GM12892 (cell line): Measurements from ENCODE around the gene ASS1.

ENCODE experiments used
- POLR2A ChIP-seq: IDR thresholded peaks from 2 replicates; pipeline ENCODE4 v1.6.1; 2011; ENCODE audit warnings: low read depth, low read length, control low read depth
- POLR2AphosphoS5 ChIP-seq: IDR thresholded peaks from 2 replicates; pipeline ENCODE4 v1.6.1; 2011; ENCODE audit warnings: low read depth, low read length, control low read depth
- TAF1 ChIP-seq: IDR thresholded peaks from 2 replicates; pipeline ENCODE4 v1.6.1; 2011; ENCODE audit warnings: low read depth, mild to moderate bottlenecking, control low read depth, low read length, borderline replicate concordance

GRCh38 chr9:130462685-130463540 is 18.2 kb downstream of the ASS1 start:
- TF ChIP-seq POLR2AphosphoS5 = no peak
- no peak for TF ChIP-seq POLR2A
- TF ChIP-seq TAF1 = no peak
